ENCODE measurements around the gene CCT6B.
A peak's percentile ranks its signal among the peaks of the same experiment; 100 is the strongest.
"Not testable (repeated sequence)": the region's sequence is repeated elsewhere in the genome, so short reads cannot be mapped to it uniquely, and the experiment has no call there.

The CCT6B gene, protein sequence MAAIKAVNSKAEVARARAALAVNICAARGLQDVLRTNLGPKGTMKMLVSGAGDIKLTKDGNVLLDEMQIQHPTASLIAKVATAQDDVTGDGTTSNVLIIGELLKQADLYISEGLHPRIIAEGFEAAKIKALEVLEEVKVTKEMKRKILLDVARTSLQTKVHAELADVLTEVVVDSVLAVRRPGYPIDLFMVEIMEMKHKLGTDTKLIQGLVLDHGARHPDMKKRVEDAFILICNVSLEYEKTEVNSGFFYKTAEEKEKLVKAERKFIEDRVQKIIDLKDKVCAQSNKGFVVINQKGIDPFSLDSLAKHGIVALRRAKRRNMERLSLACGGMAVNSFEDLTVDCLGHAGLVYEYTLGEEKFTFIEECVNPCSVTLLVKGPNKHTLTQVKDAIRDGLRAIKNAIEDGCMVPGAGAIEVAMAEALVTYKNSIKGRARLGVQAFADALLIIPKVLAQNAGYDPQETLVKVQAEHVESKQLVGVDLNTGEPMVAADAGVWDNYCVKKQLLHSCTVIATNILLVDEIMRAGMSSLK

DNA sequence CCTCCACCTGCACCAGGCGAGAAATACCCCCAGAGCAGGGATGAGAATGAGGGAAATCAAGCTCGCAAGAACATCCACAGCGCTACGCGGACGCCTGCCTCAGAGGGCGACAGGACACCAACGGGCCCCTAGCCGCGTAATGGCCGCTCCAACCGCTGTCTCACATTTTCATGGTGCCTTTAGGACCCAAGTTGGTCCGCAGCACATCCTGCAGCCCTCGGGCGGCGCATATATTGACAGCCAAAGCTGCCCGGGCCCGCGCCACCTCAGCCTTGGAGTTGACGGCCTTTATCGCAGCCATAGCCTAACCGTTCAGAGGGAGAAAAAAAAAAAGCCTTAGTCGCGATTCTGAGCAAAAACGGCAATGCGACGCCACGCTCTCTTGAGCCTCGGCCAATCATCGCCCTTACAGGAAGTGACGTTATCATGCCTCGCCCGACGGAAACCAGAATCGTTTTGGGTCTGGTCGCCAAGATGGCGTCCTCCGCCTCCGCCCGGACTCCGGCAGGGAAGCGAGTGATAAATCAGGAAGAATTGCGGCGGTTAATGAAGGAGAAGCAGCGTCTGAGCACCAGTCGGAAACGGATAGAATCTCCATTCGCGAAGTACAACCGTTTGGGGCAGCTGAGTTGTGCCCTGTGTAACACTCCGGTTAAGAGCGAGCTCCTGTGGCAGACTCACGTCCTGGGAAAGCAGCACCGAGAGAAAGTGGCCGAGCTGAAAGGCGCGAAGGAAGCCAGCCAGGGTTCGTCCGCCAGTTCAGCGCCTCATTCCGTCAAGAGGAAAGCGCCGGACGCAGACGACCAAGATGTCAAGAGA, at the start of gene CCT6B, which contains the start of gene ZNF830:
Gene CCT6B (minus strand): TSS at position 368 of the 819 bp plus-strand sequence. CDS start 67 bp downstream, at position 301.
Gene ZNF830 (plus strand): TSS at position 448 of the 819 bp plus-strand sequence. CDS start 27 bp downstream, at position 475.
- peak; percentile 97 for DNase-seq (ENCODE audit: low read depth, low spot score)

DNA sequence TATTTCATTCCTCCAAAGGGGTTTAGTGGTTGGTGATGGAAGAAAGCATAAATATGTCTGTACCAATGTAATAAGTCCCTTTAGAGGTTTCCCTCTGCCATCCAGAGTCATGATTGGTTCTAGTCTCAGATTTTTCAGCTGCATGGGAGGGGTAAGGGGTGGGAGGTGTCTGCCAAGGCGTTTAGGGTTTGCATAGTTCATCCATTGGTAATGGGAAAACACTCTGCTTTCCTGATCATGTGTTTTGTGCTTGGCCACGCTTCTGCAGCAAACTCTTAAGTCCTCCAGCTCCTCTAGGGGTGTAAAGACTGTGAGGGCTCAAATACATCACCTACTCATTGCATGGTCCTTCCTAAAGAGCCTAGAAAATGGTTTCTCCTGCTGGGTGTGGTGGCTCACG, 48.8 kb upstream of the CCT6B start:
- no peak for DNase-seq (ENCODE audit: low read depth, low spot score)

DNA sequence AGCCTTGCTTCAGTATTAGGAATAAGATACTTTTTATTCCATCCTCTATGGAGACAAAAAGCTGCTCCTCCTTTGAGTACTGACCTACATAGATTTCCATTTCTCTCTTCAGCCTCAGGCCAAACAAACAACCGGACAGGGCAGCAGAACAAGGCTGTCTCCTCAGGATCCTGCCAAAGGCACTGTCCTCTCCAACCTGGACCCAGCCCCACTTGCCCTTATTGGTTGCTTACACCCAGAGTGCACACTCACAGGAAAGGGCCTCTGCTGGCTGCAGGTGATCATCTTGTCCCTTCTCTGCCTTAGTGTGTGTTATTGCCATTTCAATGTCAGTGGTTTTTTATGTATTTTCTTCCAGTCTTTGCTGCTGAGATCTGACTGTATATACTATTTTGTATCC, 45.7 kb upstream of the CCT6B start:
- no peak for DNase-seq (ENCODE audit: low read depth, low spot score)

DNA sequence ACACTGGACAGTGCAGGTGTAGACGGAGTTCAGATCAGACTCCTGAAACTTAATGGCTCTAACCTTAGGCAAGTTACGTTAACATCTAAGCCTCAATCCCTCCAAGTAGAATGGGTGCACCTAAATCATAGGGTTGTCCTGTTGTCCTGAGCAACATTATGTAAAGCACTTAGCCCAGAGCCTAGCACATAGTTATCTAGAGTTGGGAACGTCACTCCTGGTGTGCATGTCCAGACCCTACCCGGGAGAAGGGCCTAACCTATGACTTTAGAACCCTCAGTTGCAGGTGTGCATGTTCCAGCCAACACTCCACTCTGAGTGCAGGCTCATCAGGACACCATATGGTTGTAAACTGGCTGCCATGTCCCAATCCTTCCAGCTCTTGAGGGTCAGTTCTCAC, 45.1 kb upstream of the CCT6B start:
- DNase-seq (ENCODE audit: low read depth, low spot score), result no peak

GRCh38 chr17:35003778-35004177, 42.5 kb upstream of the CCT6B start:
- DNase-seq (ENCODE audit: low read depth, low spot score), result no peak

DNA sequence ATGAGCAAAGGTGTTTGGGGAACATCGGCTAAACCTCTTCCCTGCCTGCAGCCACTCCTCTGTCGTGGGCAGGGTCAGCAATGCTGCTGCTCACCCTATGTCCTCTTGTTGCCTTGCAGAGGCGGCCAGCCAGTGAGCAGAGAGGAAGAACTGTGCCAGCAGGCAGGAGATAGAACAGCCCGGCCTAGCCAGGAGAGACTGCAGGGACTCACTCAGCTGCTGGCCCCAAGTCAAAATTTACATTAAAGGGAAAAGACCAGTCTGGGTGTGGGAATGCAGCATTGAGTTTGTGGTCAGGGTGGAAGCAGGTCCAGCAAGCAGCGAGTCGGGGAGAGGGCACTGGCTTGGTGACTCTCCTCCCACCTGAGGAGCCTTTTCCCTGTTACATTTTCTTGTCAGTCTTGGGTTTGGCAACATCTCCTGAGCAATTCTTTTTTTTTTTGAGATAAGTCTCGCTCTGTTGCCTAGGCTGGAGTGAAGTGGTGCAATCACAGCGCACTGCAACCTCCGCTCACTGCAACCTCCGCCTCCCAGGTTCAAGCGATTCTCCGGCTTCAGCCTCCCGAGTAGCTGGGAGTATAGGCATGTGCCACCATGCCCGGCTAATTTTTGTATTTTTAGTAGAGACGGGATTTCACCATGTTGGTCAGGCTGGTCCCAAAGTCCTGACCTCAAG, 41.8 kb upstream of the CCT6B start:
- DNase-seq (ENCODE audit: low read depth, low spot score), result peak; percentile 80

- no peak for DNase-seq (ENCODE audit: low read depth, low spot score)
These were observed 40.3 kb upstream of the CCT6B start for GRCh38 chr17:35001549-35001948.

DNA sequence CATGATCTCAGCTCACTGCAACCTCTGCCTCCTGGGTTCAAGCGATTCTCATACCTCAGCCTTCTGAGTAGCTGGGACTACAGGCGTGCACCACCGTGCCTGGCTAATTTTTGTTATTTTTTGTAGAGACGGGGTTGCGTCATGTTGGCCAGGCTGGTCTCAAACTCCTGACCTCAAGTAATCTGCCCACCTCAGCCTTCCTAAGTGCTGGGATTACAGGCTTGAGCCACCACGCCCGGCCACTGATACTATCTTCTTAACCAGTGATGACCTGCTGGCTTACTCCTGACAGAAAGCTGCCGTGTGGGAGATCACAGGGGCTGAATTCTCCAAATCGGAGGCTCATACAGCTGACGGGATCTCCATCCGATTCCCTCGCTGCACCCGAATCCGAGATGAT, 39.7 kb upstream of the CCT6B start:
- not testable (repeated sequence) for DNase-seq (ENCODE audit: low read depth, low spot score)

DNA sequence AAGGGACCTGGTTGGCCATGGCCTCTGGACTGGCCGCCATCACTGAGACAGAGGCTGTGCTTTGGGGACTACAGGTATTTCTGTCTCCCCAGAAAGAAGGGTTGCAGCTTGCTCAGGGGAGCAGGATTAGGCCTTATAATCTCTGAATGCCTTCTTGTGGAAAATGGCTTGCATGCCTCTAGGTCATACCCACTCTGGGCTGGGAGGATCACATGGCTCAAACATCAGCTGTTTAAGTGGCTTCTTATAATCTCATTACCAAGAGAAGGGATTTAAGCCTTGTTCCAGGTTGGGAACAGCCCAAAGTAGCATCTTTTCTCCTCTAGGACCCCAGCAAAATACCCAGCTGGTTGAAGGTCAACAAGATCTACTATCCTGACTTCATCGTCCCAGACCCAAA, 38.2 kb upstream of the CCT6B start:
- DNase-seq (ENCODE audit: low read depth, low spot score), result no peak

DNA sequence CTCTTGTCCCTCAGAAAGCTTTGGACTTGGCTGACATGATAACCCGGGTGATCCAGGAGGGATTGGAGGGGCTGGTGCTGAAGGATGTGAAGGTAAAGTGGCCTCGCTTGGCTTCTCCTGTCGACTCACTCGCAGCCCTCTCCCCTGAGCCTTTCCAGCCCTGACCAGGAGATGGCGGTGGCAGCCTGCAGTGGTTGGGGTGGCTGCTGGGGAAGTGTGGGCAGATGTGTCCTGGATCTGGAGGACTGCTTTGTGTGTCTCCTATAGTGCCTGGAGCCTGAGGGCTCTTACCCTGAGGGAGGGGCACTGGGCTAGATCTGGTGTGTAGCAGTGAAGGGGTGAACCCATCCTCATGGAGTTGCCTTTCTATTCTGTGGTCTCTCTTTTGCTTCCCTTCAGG, 36.9 kb upstream of the CCT6B start:
- peak; percentile 89 for DNase-seq (ENCODE audit: low read depth, low spot score)

- DNase-seq (ENCODE audit: low read depth, low spot score), result peak; percentile 90
These were observed 36.1 kb upstream of the CCT6B start for GRCh38 chr17:34997355-34997862.

GRCh38 chr17:34996422-34997285, 35.4 kb upstream of the CCT6B start:
- DNase-seq (ENCODE audit: low read depth, low spot score), result no peak

DNA sequence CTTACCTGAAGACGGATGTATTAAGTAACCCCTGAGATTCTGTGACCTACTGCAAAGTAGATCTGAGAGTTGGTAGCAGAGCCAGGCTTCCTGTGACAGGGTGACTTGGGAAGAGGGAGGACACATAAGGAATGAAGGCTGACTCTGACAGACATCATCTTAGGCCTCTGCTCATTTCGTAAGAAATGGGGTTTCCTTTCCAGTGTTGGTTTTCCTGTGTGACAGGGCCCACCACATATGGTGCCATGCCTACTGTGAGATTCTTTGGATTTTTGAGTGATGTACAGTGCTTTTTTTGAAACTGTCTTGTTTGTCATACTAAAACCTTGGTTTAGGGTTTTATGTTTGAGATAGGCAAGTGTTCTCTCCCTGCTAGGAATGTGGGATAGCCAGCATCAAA, 31.8 kb upstream of the CCT6B start:
- DNase-seq (ENCODE audit: low read depth, low spot score), result no peak

DNA sequence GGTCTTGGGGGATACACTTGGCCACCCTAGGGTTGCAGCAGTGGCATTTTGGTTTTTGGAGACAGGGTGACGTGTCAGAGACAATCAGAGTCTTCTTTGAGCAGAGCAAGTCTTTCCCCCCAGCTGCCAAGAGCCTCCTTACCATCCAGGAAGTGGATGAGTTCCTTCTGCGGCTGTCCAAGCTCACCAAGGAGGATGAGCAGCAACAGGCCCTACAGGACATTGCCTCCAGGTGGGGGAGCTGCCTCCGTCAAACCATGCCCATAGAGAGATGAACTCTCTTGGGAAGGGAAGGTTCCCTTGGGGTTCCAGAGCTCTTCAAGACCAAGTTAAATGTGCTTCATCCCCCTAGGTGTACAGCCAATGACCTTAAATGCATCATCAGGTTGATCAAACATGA, 30.3 kb upstream of the CCT6B start:
- no peak for DNase-seq (ENCODE audit: low read depth, low spot score)

- DNase-seq (ENCODE audit: low read depth, low spot score), result no peak
These were observed 29.7 kb upstream of the CCT6B start for GRCh38 chr17:34990921-34991365.

DNA sequence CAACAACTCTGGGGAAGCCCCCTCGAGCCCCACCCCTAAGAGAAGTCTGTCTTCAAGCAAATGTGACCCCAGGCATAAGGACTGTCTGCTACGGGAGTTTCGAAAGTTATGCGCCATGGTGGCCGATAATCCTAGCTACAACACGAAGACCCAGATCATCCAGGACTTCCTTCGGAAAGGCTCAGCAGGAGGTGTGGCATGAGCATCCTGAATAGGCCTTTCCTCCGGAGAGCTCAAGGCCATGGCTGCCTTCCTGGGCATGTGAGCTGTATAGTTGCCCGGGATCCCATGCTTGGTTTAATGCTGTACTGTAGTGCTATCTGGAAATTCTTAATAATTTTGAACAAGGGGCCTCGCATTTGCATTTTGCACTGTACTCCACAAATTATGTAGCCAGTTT, 28.2 kb upstream of the CCT6B start:
- no peak for DNase-seq (ENCODE audit: low read depth, low spot score)

- DNase-seq (ENCODE audit: low read depth, low spot score), result no peak
These were observed 27.4 kb upstream of the CCT6B start for GRCh38 chr17:34988644-34989043.

DNA sequence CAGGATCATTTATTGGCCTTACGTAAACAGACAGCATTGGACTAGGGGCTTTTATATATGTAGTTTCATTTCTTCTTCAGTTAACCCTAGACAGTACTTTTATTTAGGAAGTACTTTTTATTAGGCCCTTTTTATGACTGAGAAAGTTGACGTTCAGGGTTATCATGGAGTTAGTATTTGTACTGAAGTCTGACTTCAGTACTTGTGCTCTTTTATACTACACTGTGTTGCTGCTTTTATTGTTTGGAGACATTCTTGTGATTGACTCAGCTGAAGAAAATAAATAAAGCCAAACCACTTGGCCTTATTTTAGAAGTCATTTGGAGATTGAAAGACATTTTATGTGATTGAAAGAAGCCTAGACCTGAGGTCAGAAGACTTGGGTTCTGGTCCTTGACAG, 26.0 kb upstream of the CCT6B start:
- DNase-seq (ENCODE audit: low read depth, low spot score), result no peak

GRCh38 chr17:34981538-34982241, 20.4 kb upstream of the CCT6B start:
- peak; percentile 20 for DNase-seq (ENCODE audit: low read depth, low spot score)

All from astrocyte of the hippocampus (primary cell).